Measurements from ENCODE around the gene CRIM1.

DNA sequence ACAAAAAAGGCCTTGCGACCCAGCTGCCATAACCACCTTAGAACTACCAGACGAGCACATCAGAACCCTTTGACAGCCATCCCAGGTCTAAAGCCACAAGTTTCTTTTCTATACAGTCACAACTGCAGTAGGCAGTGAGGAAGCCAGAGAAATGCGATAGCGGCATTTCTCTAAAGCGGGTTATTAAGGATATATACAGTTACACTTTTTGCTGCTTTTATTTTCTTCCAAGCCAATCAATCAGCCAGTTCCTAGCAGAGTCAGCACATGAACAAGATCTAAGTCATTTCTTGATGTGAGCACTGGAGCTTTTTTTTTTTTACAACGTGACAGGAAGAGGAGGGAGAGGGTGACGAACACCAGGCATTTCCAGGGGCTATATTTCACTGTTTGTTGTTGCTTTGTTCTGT is 193.6 kb downstream of the CRIM1 start:
- TF ChIP-seq, protein P1, sequence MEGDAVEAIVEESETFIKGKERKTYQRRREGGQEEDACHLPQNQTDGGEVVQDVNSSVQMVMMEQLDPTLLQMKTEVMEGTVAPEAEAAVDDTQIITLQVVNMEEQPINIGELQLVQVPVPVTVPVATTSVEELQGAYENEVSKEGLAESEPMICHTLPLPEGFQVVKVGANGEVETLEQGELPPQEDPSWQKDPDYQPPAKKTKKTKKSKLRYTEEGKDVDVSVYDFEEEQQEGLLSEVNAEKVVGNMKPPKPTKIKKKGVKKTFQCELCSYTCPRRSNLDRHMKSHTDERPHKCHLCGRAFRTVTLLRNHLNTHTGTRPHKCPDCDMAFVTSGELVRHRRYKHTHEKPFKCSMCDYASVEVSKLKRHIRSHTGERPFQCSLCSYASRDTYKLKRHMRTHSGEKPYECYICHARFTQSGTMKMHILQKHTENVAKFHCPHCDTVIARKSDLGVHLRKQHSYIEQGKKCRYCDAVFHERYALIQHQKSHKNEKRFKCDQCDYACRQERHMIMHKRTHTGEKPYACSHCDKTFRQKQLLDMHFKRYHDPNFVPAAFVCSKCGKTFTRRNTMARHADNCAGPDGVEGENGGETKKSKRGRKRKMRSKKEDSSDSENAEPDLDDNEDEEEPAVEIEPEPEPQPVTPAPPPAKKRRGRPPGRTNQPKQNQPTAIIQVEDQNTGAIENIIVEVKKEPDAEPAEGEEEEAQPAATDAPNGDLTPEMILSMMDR (IDR thresholded peaks at IDR 0.05) = no peak
- no peak for TF ChIP-seq EP300 (IDR thresholded peaks at IDR 0.05)
- TF ChIP-seq ZFP36 (IDR thresholded peaks at IDR 0.05; ENCODE audit: borderline replicate concordance, partially characterized antibody) = no peak
- TF ChIP-seq KDM5A (IDR thresholded peaks at IDR 0.05) = no peak
- TF ChIP-seq RFX5 (IDR thresholded peaks at IDR 0.05) = no peak
- no peak for TF ChIP-seq POLR2A (IDR thresholded peaks at IDR 0.05; ENCODE audit: low read length)
- TF ChIP-seq MAZ (IDR thresholded peaks at IDR 0.05; ENCODE audit: borderline replicate concordance, low read depth, low read length) = no peak
- no peak for TF ChIP-seq ZSCAN20 (CRISPR knock-in tag; IDR thresholded peaks at IDR 0.05)
- no peak for TF ChIP-seq CEBPB (IDR thresholded peaks at IDR 0.05)
- TF ChIP-seq GATA3 (IDR thresholded peaks at IDR 0.05; ENCODE audit: borderline replicate concordance) = no peak
- TF ChIP-seq, protein P2, sequence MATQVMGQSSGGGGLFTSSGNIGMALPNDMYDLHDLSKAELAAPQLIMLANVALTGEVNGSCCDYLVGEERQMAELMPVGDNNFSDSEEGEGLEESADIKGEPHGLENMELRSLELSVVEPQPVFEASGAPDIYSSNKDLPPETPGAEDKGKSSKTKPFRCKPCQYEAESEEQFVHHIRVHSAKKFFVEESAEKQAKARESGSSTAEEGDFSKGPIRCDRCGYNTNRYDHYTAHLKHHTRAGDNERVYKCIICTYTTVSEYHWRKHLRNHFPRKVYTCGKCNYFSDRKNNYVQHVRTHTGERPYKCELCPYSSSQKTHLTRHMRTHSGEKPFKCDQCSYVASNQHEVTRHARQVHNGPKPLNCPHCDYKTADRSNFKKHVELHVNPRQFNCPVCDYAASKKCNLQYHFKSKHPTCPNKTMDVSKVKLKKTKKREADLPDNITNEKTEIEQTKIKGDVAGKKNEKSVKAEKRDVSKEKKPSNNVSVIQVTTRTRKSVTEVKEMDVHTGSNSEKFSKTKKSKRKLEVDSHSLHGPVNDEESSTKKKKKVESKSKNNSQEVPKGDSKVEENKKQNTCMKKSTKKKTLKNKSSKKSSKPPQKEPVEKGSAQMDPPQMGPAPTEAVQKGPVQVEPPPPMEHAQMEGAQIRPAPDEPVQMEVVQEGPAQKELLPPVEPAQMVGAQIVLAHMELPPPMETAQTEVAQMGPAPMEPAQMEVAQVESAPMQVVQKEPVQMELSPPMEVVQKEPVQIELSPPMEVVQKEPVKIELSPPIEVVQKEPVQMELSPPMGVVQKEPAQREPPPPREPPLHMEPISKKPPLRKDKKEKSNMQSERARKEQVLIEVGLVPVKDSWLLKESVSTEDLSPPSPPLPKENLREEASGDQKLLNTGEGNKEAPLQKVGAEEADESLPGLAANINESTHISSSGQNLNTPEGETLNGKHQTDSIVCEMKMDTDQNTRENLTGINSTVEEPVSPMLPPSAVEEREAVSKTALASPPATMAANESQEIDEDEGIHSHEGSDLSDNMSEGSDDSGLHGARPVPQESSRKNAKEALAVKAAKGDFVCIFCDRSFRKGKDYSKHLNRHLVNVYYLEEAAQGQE (IDR thresholded peaks at IDR 0.05) = no peak
- TF ChIP-seq CHD4 (IDR thresholded peaks at IDR 0.05; ENCODE audit: borderline replicate concordance) = no peak
